HepG2 (cell line): ENCODE data around the gene C16orf87. TPM values are rescaled to one million over a fixed set of nuclear protein-coding genes. Genes with fewer than 3 reads are reported as not detected.
A peak's percentile ranks its signal among the peaks of the same experiment; 100 is the strongest.

Experiments
- ERF ChIP-seq: IDR thresholded peaks from 2 replicates; pipeline ENCODE4 v1.6.1; 2018; ENCODE audit warnings: missing biosample characterization, missing genetic modification reagents
- KMT2B ChIP-seq: IDR thresholded peaks from 2 replicates; pipeline ENCODE4 v1.6.1; 2016; ENCODE audit warnings: missing genetic modification reagents, missing compliant biosample characterization
- NCOR1 ChIP-seq: fragments of 200-600 bp; sonication (generic); IDR thresholded peaks from 2 replicates; pipeline ENCODE4 v1.7.0; 2017; ENCODE audit warnings: antibody characterized with exemption, low read length, borderline replicate concordance
- RARA ChIP-seq: IDR thresholded peaks from 2 replicates; pipeline ENCODE4 v1.6.1; 2016; ENCODE audit warnings: missing genetic modification reagents, missing compliant biosample characterization
- RBAK ChIP-seq: sonication (generic); formaldehyde crosslinking; IDR thresholded peaks from 2 replicates; pipeline ENCODE4 v1.5.1; 2020; ENCODE audit warnings: mild to moderate bottlenecking, missing genetic modification reagents
- ZBTB1 ChIP-seq: sonication (generic); formaldehyde crosslinking; IDR thresholded peaks from 2 replicates; pipeline ENCODE4 v1.4.0; 2020; ENCODE audit warnings: missing genetic modification reagents, borderline replicate concordance
- ZNF124 ChIP-seq: sonication (generic); formaldehyde crosslinking; IDR thresholded peaks from 2 replicates; pipeline ENCODE4 v1.4.0; 2020; ENCODE audit warnings: missing genetic modification reagents
- ZNF510 ChIP-seq: sonication (generic); formaldehyde crosslinking; IDR thresholded peaks from 2 replicates; pipeline ENCODE4 v1.4.0; 2020; ENCODE audit warnings: low read depth, mild to moderate bottlenecking, missing genetic modification reagents
- ZNF567 ChIP-seq: sonication (generic); formaldehyde crosslinking; IDR thresholded peaks from 2 replicates; pipeline ENCODE4 v1.8.1; 2023; ENCODE audit warnings: mild to moderate bottlenecking, missing genetic modification reagents, borderline replicate concordance
- ZNF687 ChIP-seq: sonication (generic); formaldehyde crosslinking; IDR thresholded peaks from 2 replicates; pipeline ENCODE4 v1.5.1; 2020; ENCODE audit warnings: mild to moderate bottlenecking, missing genetic modification reagents, moderate library complexity
- ZNF724P ChIP-seq: sonication (generic); formaldehyde crosslinking; IDR thresholded peaks from 2 replicates; pipeline ENCODE4 v1.8.0; 2022; ENCODE audit warnings: missing genetic modification reagents, borderline replicate concordance
- polyA plus RNA-seq, 8 experiments: library from polyadenylated mRNA; depleted of rRNA in 3 of 8; stranded (reverse) in 7 of 8; unstranded in 1 of 8; fragments of >200 nt; fragmentation: Illumina TruSeq in 4 of 8; extraction: Trizol in 4 of 8; gene quantifications; 2 replicates each; pipeline versions ENCODE4 v1.2.1 to v1.2.3, GENCODE V29; 2011 to 2016; ENCODE audit warnings: low read depth in 4 of 8, missing spikeins in 1 of 8, mixed read lengths in 1 of 8; ENCODE audit not compliant: insufficient read depth in 1 of 8
- total RNA-seq, 5 experiments: library from RNA; depleted of rRNA; stranded (reverse); fragments of >200 nt; fragmentation: Illumina TruSeq; extraction: Trizol; gene quantifications; 2 replicates each; pipeline ENCODE4 v1.2.3, GENCODE V29; 2016; ENCODE audit warnings: low read depth in 1 of 5
- TF ChIP-seq, protein P1 (sequence below): fragments of 450-650 bp; IDR thresholded peaks from 2 replicates; pipeline ENCODE4 v1.6.1; 2017
- TF ChIP-seq, protein P2 (sequence below): IDR thresholded peaks from 2 replicates; pipeline ENCODE4 v1.6.1; 2012; ENCODE audit warnings: low read length, improper control_type of control experiment
- TF ChIP-seq, protein P3 (sequence below): sonication (generic); formaldehyde crosslinking; conservative IDR thresholded peaks from 2 replicates; pipeline ENCODE4 v1.8.0; 2022; ENCODE audit warnings: missing genetic modification reagents

Gene C16orf87
- total and polyA plus RNA-seq, 2 of the 13 experiments (the other 11 are each of a cell fraction or from before 2014, with no cell fraction given), result 8.6 to 19.5 TPM

DNA sequence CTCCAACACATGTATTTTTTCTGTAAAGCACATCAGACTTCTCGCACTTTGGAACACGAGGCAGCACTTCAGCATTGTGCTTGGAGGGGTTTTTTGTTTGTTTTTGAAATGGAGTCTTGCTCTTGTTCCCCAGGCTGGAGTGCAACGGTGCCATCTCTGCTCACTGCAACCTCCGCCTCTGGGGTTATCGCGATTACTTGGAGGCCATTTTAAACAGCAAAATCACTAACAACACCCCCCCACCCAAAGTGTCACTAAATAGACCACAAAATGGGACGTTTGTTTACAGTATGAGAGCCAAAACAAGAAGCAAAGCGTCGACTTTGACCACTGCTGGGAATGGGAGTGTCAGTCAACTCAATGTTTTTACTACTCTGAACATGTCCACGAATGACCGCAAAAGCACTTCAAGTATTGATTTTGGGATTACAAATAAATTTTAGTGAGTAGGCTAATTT, 9.0 kb upstream of the C16orf87 start (continued):
- TF ChIP-seq, protein P1, sequence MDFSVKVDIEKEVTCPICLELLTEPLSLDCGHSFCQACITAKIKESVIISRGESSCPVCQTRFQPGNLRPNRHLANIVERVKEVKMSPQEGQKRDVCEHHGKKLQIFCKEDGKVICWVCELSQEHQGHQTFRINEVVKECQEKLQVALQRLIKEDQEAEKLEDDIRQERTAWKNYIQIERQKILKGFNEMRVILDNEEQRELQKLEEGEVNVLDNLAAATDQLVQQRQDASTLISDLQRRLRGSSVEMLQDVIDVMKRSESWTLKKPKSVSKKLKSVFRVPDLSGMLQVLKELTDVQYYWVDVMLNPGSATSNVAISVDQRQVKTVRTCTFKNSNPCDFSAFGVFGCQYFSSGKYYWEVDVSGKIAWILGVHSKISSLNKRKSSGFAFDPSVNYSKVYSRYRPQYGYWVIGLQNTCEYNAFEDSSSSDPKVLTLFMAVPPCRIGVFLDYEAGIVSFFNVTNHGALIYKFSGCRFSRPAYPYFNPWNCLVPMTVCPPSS, result no peak
- TF ChIP-seq, protein P2, sequence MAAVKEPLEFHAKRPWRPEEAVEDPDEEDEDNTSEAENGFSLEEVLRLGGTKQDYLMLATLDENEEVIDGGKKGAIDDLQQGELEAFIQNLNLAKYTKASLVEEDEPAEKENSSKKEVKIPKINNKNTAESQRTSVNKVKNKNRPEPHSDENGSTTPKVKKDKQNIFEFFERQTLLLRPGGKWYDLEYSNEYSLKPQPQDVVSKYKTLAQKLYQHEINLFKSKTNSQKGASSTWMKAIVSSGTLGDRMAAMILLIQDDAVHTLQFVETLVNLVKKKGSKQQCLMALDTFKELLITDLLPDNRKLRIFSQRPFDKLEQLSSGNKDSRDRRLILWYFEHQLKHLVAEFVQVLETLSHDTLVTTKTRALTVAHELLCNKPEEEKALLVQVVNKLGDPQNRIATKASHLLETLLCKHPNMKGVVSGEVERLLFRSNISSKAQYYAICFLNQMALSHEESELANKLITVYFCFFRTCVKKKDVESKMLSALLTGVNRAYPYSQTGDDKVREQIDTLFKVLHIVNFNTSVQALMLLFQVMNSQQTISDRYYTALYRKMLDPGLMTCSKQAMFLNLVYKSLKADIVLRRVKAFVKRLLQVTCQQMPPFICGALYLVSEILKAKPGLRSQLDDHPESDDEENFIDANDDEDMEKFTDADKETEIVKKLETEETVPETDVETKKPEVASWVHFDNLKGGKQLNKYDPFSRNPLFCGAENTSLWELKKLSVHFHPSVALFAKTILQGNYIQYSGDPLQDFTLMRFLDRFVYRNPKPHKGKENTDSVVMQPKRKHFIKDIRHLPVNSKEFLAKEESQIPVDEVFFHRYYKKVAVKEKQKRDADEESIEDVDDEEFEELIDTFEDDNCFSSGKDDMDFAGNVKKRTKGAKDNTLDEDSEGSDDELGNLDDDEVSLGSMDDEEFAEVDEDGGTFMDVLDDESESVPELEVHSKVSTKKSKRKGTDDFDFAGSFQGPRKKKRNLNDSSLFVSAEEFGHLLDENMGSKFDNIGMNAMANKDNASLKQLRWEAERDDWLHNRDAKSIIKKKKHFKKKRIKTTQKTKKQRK, result no peak
- peak; percentile 29; the same call in 1 of the 2 replicates for TF ChIP-seq RARA (CRISPR knock-in tag)
- TF ChIP-seq ZNF510 (CRISPR knock-in tag), result no peak
- no peak for TF ChIP-seq ZNF687 (CRISPR knock-in tag)
- TF ChIP-seq ERF (CRISPR knock-in tag), result peak; percentile 46; the same call in 1 of the 2 replicates
- no peak for TF ChIP-seq ZNF724P
- no peak for TF ChIP-seq ZBTB1 (CRISPR knock-in tag)
- no peak for TF ChIP-seq RBAK
- TF ChIP-seq KMT2B (CRISPR knock-in tag), result no peak
- peak; percentile 43; the same call in 1 of the 2 replicates for TF ChIP-seq NCOR1
- TF ChIP-seq ZNF124 (CRISPR knock-in tag), result no peak
- no peak for TF ChIP-seq ZNF567 (CRISPR knock-in tag)
- TF ChIP-seq, protein P3, sequence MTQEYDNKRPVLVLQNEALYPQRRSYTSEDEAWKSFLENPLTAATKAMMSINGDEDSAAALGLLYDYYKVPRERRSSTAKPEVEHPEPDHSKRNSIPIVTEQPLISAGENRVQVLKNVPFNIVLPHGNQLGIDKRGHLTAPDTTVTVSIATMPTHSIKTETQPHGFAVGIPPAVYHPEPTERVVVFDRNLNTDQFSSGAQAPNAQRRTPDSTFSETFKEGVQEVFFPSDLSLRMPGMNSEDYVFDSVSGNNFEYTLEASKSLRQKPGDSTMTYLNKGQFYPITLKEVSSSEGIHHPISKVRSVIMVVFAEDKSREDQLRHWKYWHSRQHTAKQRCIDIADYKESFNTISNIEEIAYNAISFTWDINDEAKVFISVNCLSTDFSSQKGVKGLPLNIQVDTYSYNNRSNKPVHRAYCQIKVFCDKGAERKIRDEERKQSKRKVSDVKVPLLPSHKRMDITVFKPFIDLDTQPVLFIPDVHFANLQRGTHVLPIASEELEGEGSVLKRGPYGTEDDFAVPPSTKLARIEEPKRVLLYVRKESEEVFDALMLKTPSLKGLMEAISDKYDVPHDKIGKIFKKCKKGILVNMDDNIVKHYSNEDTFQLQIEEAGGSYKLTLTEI, result no peak
